G401 (cell line): ENCODE measurements around the gene RANBP17. TPM values are rescaled to one million over a fixed set of nuclear protein-coding genes. Genes with fewer than 3 reads are reported as not detected.
"Not testable (repeated sequence)": the region's sequence is repeated elsewhere in the genome, so short reads cannot be mapped to it uniquely, and the experiment has no call there.

ENCODE experiments used
- DNase-seq: peaks from one replicate; pipeline ENCODE4 v3.0.0-alpha.2; 2015; ENCODE audit warnings: low spot score
- in situ Hi-C: cut with HindIII; loops from 2 replicates; pipeline ENCODE4 v1.10.0; 2016; ENCODE audit warnings: low sequenced_read_pairs, mixed read lengths
- total RNA-seq: library from RNA; depleted of rRNA; stranded (reverse); fragments of >200 nt; shearing (Covaris generic); gene quantifications from 2 replicates; pipeline ENCODE4 v1.2.3, GENCODE V29; 2014; rRNA removed

RANBP17 gene
- 5.5 and 20.9 TPM in 2 replicates for total RNA-seq

- peak; percentile 35 for DNase-seq
- in situ Hi-C loops, result no loop called here
Observed at GRCh38 chr5:170861917-170862766, at the start of gene RANBP17. TSS of gene RANBP17 (plus strand) at chr5:170862018.

GRCh38 chr5:170813231-170813630 is 48.6 kb upstream of the RANBP17 start:
- no peak for DNase-seq
- in situ Hi-C loops, result no loop called here

GRCh38 chr5:170817195-170817594 is 44.6 kb upstream of the RANBP17 start:
- in situ Hi-C loops, result no loop called here
- no peak for DNase-seq

- in situ Hi-C loops, result no loop called here
Observed at GRCh38 chr5:170818232-170818631, 43.6 kb upstream of the RANBP17 start.

GRCh38 chr5:170819824-170820223 is 42.0 kb upstream of the RANBP17 start:
- peak; percentile 29 for DNase-seq
- in situ Hi-C loops, result no loop called here

More at GRCh38 chr5:170818232-170818631, 43.6 kb upstream of the RANBP17 start:
- DNase-seq, result no peak

- in situ Hi-C loops, result no loop called here
- no peak for DNase-seq
Observed at GRCh38 chr5:170821257-170821800, 40.5 kb upstream of the RANBP17 start.

GRCh38 chr5:170826117-170826516 is 35.7 kb upstream of the RANBP17 start:
- DNase-seq, result no peak
- in situ Hi-C loops, result no loop called here

- in situ Hi-C loops, result no loop called here
- DNase-seq, result no peak
Observed at GRCh38 chr5:170832241-170832640, 29.6 kb upstream of the RANBP17 start.

- in situ Hi-C loops, result not testable (repeated sequence)
Observed at GRCh38 chr5:170833981-170834380, 27.8 kb upstream of the RANBP17 start.

GRCh38 chr5:170836226-170836625 is 25.6 kb upstream of the RANBP17 start:
- DNase-seq, result no peak
- in situ Hi-C loops, result no loop called here

More at GRCh38 chr5:170833981-170834380, 27.8 kb upstream of the RANBP17 start:
- not testable (repeated sequence) for DNase-seq

- DNase-seq, result no peak
- in situ Hi-C loops, result no loop called here
Observed at GRCh38 chr5:170843870-170844269, 17.9 kb upstream of the RANBP17 start.

GRCh38 chr5:170844651-170845050 is 17.2 kb upstream of the RANBP17 start:
- DNase-seq, result no peak
- in situ Hi-C loops, result no loop called here

GRCh38 chr5:170846416-170846815 is 15.4 kb upstream of the RANBP17 start:
- in situ Hi-C loops, result no loop called here
- no peak for DNase-seq

GRCh38 chr5:170846846-170847245 is 15.0 kb upstream of the RANBP17 start:
- in situ Hi-C loops, result no loop called here
- no peak for DNase-seq

- in situ Hi-C loops, result no loop called here
- no peak for DNase-seq
Observed at GRCh38 chr5:170848033-170848432, 13.8 kb upstream of the RANBP17 start.

GRCh38 chr5:170849374-170849773 is 12.4 kb upstream of the RANBP17 start:
- in situ Hi-C loops, result no loop called here
- DNase-seq, result no peak

GRCh38 chr5:170854566-170854965 is 7.3 kb upstream of the RANBP17 start:
- no peak for DNase-seq
- in situ Hi-C loops, result no loop called here

GRCh38 chr5:170857066-170857465 is 4.8 kb upstream of the RANBP17 start:
- in situ Hi-C loops, result no loop called here

GRCh38 chr5:170860415-170860814 is 1.4 kb upstream of the RANBP17 start:
- DNase-seq, result no peak
- in situ Hi-C loops, result no loop called here

More at GRCh38 chr5:170857066-170857465, 4.8 kb upstream of the RANBP17 start:
- no peak for DNase-seq

- DNase-seq, result no peak
- in situ Hi-C loops, result no loop called here
Observed at GRCh38 chr5:170860818-170861666, 776 bp upstream of the RANBP17 start.
